ENCODE results near the gene LKAAEAR1. TPM values are rescaled to one million over a fixed set of nuclear protein-coding genes. Genes with fewer than 3 reads are reported as not detected.

The LKAAEAR1 gene
- total and polyA plus RNA-seq, 2 of the 13 experiments (the other 11 are each of a cell fraction or from before 2014, with no cell fraction given) = not detected

- TF ChIP-seq ZNF280B (CRISPR knock-in tag; IDR thresholded peaks at IDR 0.05; ENCODE audit: borderline replicate concordance) (no peak), ZNF605 (CRISPR knock-in tag; IDR thresholded peaks at IDR 0.05) (no peak), ZNF549 (CRISPR knock-in tag; IDR thresholded peaks at IDR 0.05) (no peak), ZNF354B (CRISPR knock-in tag; IDR thresholded peaks at IDR 0.05) (no peak), ZNF569 (CRISPR knock-in tag; IDR thresholded peaks at IDR 0.05; ENCODE audit: borderline replicate concordance) (no peak), ZNF766 (CRISPR knock-in tag; IDR thresholded peaks at IDR 0.05; ENCODE audit: borderline replicate concordance) (no peak), KDM2A (CRISPR knock-in tag; IDR thresholded peaks at IDR 0.05; ENCODE audit: borderline replicate concordance, low read depth) (no peak), EEA1 (CRISPR knock-in tag; IDR thresholded peaks at IDR 0.05; ENCODE audit: borderline replicate concordance) (no peak), TARDBP (CRISPR knock-in tag; IDR thresholded peaks at IDR 0.05) (no peak; the same call in 1 of the 2 replicates), SALL1 (CRISPR knock-in tag; IDR thresholded peaks at IDR 0.05) (0 out of 2 replicates have a peak, but pooled peaks have one; percentile 37), ZNF432 (CRISPR knock-in tag; IDR thresholded peaks at IDR 0.05; ENCODE audit: borderline replicate concordance) (no peak), IRF2 (CRISPR knock-in tag; IDR thresholded peaks at IDR 0.05) (peak; percentile 27; the same call in 1 of the 2 replicates), ZBTB42 (CRISPR knock-in tag; IDR thresholded peaks at IDR 0.05) (no peak), ZNF674 (CRISPR knock-in tag; IDR thresholded peaks at IDR 0.05; ENCODE audit: low read depth) (no peak), ZNF713 (CRISPR knock-in tag; IDR thresholded peaks at IDR 0.05) (no peak), ZNF33B (CRISPR knock-in tag; IDR thresholded peaks at IDR 0.05) (no peak), ZNF367 (CRISPR knock-in tag; IDR thresholded peaks at IDR 0.05; ENCODE audit: borderline replicate concordance) (no peak), RNF219 (CRISPR knock-in tag; IDR thresholded peaks at IDR 0.05) (no peak), CTCF (CRISPR knock-in tag; IDR thresholded peaks at IDR 0.05) (peak; percentile 59), ZNF839 (CRISPR knock-in tag; IDR thresholded peaks at IDR 0.05; ENCODE audit: borderline replicate concordance) (no peak), TAF15 (IDR thresholded peaks at IDR 0.05; ENCODE audit: low read depth, low read length, poor library complexity, severe bottlenecking) (no peak), ZNF749 (CRISPR knock-in tag; IDR thresholded peaks at IDR 0.05; ENCODE audit: borderline replicate concordance) (no peak), GPN1 (CRISPR knock-in tag; IDR thresholded peaks at IDR 0.05; ENCODE audit: borderline replicate concordance) (no peak), RBM39 (IDR thresholded peaks at IDR 0.05; ENCODE audit: low read depth, low read length, poor library complexity, severe bottlenecking) (no peak), RCOR2 (CRISPR knock-in tag; IDR thresholded peaks at IDR 0.05) (0 out of 2 replicates have a peak, but pooled peaks have one; percentile 38), RFXAP (CRISPR knock-in tag; IDR thresholded peaks at IDR 0.05; ENCODE audit: borderline replicate concordance) (peak; percentile 39; the same call in 1 of the 2 replicates)
Observed at GRCh38 chr20:64082126-64082731, 2.0 kb downstream of the LKAAEAR1 start (continued).

Data from HepG2 (cell line).